Lung (tissue), 12 donors: Measurements from ENCODE around the gene ATP1A1. TPM values are rescaled to one million over a fixed set of nuclear protein-coding genes. Genes with fewer than 3 reads are reported as not detected.
A peak's percentile ranks its signal among the peaks of the same experiment; 100 is the strongest.

Experiments used
- ATAC-seq: fragments of 200-7000 bp; cut with Tn5 transposase; one replicate; pipeline ENCODE4 v1.9.1; 2020; ENCODE audit warnings: moderate number of reproducible peaks; ENCODE audit not compliant: insufficient read depth, low FRiP score
- DNase-seq, 3 donors: peaks; one replicate each; pipeline ENCODE4 v3.0.0-alpha.2; 2013 to 2017
- H3K27ac ChIP-seq, 2 donors: one replicate each; pipeline ENCODE4 v1.5.1; 2013; ENCODE audit warnings: mild to moderate bottlenecking in 2 of 2, moderate library complexity in 2 of 2, control low read depth in 1 of 2, inconsistent platforms in 1 of 2, low read depth in 1 of 2, low read length in 1 of 2
- H3K27me3 ChIP-seq, 3 donors: one replicate each; pipeline ENCODE4 v1.5.1; 2013; ENCODE audit warnings: low read length in 2 of 3; ENCODE audit not compliant: control insufficient read depth in 3 of 3, insufficient read depth in 3 of 3
- H3K36me3 ChIP-seq, 4 donors: one replicate each; pipeline ENCODE4 v1.5.1; 2013; ENCODE audit warnings: low read length in 4 of 4, mild to moderate bottlenecking in 1 of 4, moderate library complexity in 1 of 4; ENCODE audit not compliant: control insufficient read depth in 4 of 4, insufficient read depth in 4 of 4
- H3K4me1 ChIP-seq, 5 donors: one replicate each; pipeline ENCODE4 v1.5.1; 2013; ENCODE audit warnings: low read length in 5 of 5, mild to moderate bottlenecking in 2 of 5, moderate library complexity in 1 of 5; ENCODE audit not compliant: control insufficient read depth in 5 of 5, insufficient read depth in 5 of 5
- H3K4me3 ChIP-seq: one replicate; pipeline ENCODE4 v1.5.1; 2013; ENCODE audit warnings: mild to moderate bottlenecking, control low read depth, moderate library complexity
- H3K9ac ChIP-seq, 2 donors: one replicate each; pipeline ENCODE4 v1.5.1; 2013; ENCODE audit warnings: low read length in 2 of 2, control low read depth in 1 of 2; ENCODE audit not compliant: insufficient read depth in 1 of 2
- H3K9me3 ChIP-seq, 4 donors: one replicate each; pipeline ENCODE4 v1.5.1; 2013; ENCODE audit warnings: low read length in 3 of 4, mild to moderate bottlenecking in 1 of 4, moderate library complexity in 1 of 4; ENCODE audit not compliant: control insufficient read depth in 4 of 4, insufficient read depth in 3 of 4
- CTCF ChIP-seq: IDR thresholded peaks from 2 replicates; pipeline ENCODE4 v1.5.1; 2012; ENCODE audit warnings: mild to moderate bottlenecking; ENCODE audit errors: control extremely low read depth, extremely low read depth
- WGBS, 2 donors: extraction: QIAGEN DNeasy Blood & Tissue Kit; methylation state at CpG; one replicate each; pipeline ENCODE4 v1.1.7; 2013; 5-methylcytosine and 5-hydroxymethylcytosine counted together
- polyA plus RNA-seq, 2 donors: library from polyadenylated mRNA; stranded (reverse); fragments of 200-250 nt; gene quantifications; one replicate each; pipeline ENCODE4 v1.2.1, GENCODE V29; 2013
- total RNA-seq, 2 donors: library from RNA; depleted of rRNA in 1 of 2; stranded (reverse); fragments of >200 nt in 1 of 2; gene quantifications; one replicate each; pipeline ENCODE4 v1.2.1, GENCODE V29; 2014 to 2021
- donor health status: control.
- donor health status: control.
- donor health status: Bipolar disorder and iron deficiency.
- donor health status: healthy.
- donor health status: DM: yes; HTN: yes; CAD: no.

ATP1A1 gene
- total and polyA plus RNA-seq, 4 donors: 320 to 715 (median 612) TPM

DNA sequence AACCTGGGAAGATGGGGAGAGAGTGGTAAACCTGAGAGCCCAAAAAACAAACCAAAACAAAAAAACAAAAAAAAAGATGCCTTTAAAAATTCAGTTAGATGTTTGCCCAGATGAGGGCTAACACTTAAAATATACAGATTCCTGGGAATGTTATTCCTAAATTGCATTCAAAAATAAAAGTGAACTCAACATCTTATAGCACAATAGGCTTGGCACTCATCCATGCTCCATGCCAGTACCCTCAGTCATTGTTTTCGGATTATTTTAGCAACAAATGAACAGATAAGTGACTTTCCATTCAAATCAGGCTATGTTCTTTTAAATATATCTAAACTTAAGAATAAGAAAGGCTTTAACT is 3.7 kb downstream of the ATP1A1 start:
- no peak for TF ChIP-seq CTCF
- H3K4me3 ChIP-seq: no peak overlapping the region
- no peaks in the 10 kb centered on the region for H3K9me3 ChIP-seq
- ATAC-seq (no peak), DNase-seq (no peak)
- H3K27ac ChIP-seq: peak overlapping the region; percentile 91 to 100
- H3K27me3 ChIP-seq: no peaks in the 10 kb centered on the region
- no peak overlapping the region for H3K9ac ChIP-seq
- 37 to 70% methylated on average over 1 of the region's 1 CpG for WGBS, 2 donors
- H3K4me1 ChIP-seq: peaks cover 12 to 50% (median 26%) of the 10 kb centered on the region in 5 donors
- no peaks in the 10 kb centered on the region for H3K36me3 ChIP-seq

DNA sequence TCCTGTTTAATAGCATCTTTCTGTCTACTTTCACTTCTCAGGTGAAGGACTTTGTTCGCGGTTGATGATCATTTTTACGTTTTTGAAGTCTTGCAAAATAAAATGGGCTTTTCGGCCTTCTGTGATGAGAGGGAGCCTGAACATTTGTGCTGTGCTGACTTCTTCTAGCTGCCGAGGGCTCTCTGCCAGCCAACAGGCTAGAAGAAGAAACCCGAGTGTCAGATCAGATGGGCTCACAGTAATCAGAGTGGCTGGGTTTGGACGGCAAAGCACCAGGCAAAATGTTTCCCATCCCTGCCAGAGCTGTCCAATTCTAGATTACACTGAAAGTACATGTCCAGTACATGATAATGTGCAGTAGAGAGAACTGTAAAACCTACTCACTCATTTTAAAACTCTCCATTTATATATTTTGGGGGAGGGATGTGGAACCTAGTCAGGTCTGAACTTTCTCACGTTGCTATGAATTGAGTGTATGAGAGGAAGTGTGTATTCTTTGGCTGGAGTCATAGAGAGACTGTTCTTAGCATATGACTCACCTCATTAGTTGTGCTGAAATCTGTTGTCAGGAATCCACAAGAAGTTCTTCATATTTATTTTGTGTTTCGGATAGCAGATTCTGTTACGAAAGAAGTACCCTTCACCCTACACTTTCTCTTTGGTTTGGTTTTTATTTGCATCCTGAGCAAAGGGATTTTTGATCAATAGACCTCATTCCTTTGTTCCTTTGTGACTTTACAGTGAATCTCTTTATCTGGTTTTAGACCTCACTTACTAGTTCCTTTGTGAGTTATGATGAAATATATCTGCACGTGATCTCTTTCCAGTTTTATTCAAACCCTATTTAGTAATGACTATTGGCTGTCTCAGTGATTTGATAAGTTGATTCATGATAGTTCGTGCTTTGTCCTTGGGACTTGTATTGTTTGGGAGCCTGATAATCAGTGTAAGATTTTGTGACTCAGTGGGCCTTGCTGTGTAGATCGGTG is 4.8 kb downstream of the ATP1A1 start:
- no peaks in the 10 kb centered on the region for H3K27me3 ChIP-seq
- H3K27ac ChIP-seq: peak overlapping the region; percentile 96 to 100
- DNase-seq (peak; percentile 84 to 93 (median 90)), ATAC-seq (peak; percentile 10)
- H3K9ac ChIP-seq: peak overlapping the region in 1 of 2 donors; percentile 26
- 33 to 53% methylated on average over 13 of the region's 13 CpGs for WGBS, 2 donors
- no peak for TF ChIP-seq CTCF
- H3K4me3 ChIP-seq: no peak overlapping the region
- H3K4me1 ChIP-seq: peaks cover 14 to 41% (median 31%) of the 10 kb centered on the region in 5 donors
- no peaks in the 10 kb centered on the region for H3K9me3 ChIP-seq
- no peaks in the 10 kb centered on the region for H3K36me3 ChIP-seq

DNA sequence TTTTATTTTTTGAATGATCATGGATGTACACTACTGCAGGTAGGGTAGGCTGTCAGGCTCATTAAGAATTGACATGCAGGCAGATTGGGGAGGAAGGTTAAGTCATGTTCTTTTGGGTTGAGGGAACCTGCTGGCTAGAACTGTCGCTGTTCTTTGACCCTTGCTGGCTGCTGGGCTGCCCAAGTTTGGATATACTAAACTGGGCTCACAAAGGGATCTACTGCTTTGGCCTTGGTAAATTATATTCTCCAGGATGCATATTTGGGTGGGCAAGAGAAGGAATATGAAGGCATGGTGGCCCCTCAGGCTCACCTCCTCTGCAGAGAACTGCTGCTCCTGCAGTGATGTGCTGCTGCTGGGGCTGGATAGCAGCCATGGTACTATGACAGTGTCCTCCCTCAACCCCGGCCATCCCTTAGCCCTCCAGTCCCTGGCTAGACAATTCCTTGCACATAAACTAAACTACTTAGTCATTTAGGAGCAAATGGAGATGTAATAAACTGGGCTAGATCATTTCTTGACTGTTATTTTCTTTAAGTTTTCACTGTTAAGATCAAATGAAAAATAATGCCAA is 6.1 kb downstream of the ATP1A1 start:
- no peak overlapping the region for H3K4me3 ChIP-seq
- ATAC-seq (no peak), DNase-seq (no peak)
- no peaks in the 10 kb centered on the region for H3K9me3 ChIP-seq
- H3K4me1 ChIP-seq: peaks cover 14 to 43% (median 37%) of the 10 kb centered on the region in 5 donors
- no peak for TF ChIP-seq CTCF
- no peak overlapping the region for H3K9ac ChIP-seq
- H3K27ac ChIP-seq: peak overlapping the region; percentile 67 to 100
- H3K36me3 ChIP-seq: peaks cover 0 to under 1% (median 0%) of the 10 kb centered on the region in 4 donors
- H3K27me3 ChIP-seq: no peaks in the 10 kb centered on the region
- 83 to 88% methylated on average over 2 of the region's 2 CpGs for WGBS, 2 donors
